Liver (tissue), 9 donors: ENCODE data around the gene UBALD1. TPM values are rescaled to one million over a fixed set of nuclear protein-coding genes. Genes with fewer than 3 reads are reported as not detected.

Experiments used
- DNase-seq: peaks from one replicate; pipeline ENCODE4 v3.0.0-alpha.2; 2017; ENCODE audit warnings: low spot score
- H3K27ac ChIP-seq, 2 donors: one replicate each; pipeline ENCODE4 v1.7.0; 2013; ENCODE audit warnings: inconsistent platforms in 2 of 2, low read length in 2 of 2, control low read depth in 1 of 2, low read depth in 1 of 2, mild to moderate bottlenecking in 1 of 2
- H3K27me3 ChIP-seq, 4 donors: one replicate each; pipeline versions ENCODE4 v1.6.1 to v1.7.0; 2013; ENCODE audit warnings: low read length in 3 of 4, inconsistent platforms in 1 of 4, mild to moderate bottlenecking in 1 of 4, moderate library complexity in 1 of 4; ENCODE audit not compliant: control insufficient read depth in 4 of 4, insufficient read depth in 4 of 4
- H3K36me3 ChIP-seq, 4 donors: one replicate each; pipeline versions ENCODE4 v1.6.1 to v1.7.0; 2013; ENCODE audit warnings: low read length in 3 of 4, mild to moderate bottlenecking in 3 of 4, low read depth in 1 of 4, moderate library complexity in 1 of 4; ENCODE audit not compliant: control insufficient read depth in 4 of 4, insufficient read depth in 3 of 4
- H3K4me1 ChIP-seq, 4 donors: one replicate each; pipeline versions ENCODE4 v1.6.1 to v1.7.0; 2013; ENCODE audit warnings: low read length in 3 of 4, mild to moderate bottlenecking in 3 of 4, moderate library complexity in 1 of 4; ENCODE audit not compliant: control insufficient read depth in 4 of 4, insufficient read depth in 4 of 4
- H3K4me3 ChIP-seq, 3 donors: one replicate each; pipeline versions ENCODE4 v1.6.1 to v1.7.0; 2013; ENCODE audit warnings: low read length in 3 of 3, control low read depth in 1 of 3, low read depth in 1 of 3, mild to moderate bottlenecking in 1 of 3
- H3K9ac ChIP-seq, 2 donors: one replicate each; pipeline ENCODE4 v1.7.0; 2013; ENCODE audit warnings: low read length in 2 of 2, mild to moderate bottlenecking in 2 of 2, moderate library complexity in 2 of 2, control low read depth in 1 of 2, low read depth in 1 of 2
- H3K9me3 ChIP-seq, 4 donors: one replicate each; pipeline versions ENCODE4 v1.6.1 to v1.7.0; 2013; ENCODE audit warnings: low read length in 3 of 4; ENCODE audit not compliant: control insufficient read depth in 4 of 4
- EGR1 ChIP-seq, 2 donors: IDR thresholded peaks; 2 replicates each; pipeline ENCODE4 v1.6.1; 2016 to 2018; ENCODE audit warnings: antibody characterized with exemption in 2 of 2, low read depth in 2 of 2
- FOXA1 ChIP-seq: IDR thresholded peaks from 2 replicates; pipeline ENCODE4 v1.6.1; 2016; ENCODE audit warnings: antibody characterized with exemption
- FOXA2 ChIP-seq: IDR thresholded peaks from 2 replicates; pipeline ENCODE4 v1.6.1; 2016; ENCODE audit warnings: antibody characterized with exemption
- GABPA ChIP-seq, 2 donors: IDR thresholded peaks in 1 of 2; conservative IDR thresholded peaks in 1 of 2; 2 replicates each; pipeline ENCODE4 v1.6.1; 2016; ENCODE audit warnings: antibody characterized with exemption in 2 of 2, mild to moderate bottlenecking in 1 of 2, moderate library complexity in 1 of 2
- HNF4A ChIP-seq, 2 donors: conservative IDR thresholded peaks; 2 replicates each; pipeline ENCODE4 v1.6.1; 2016; ENCODE audit warnings: antibody characterized with exemption in 2 of 2, mild to moderate bottlenecking in 2 of 2
- HNF4G ChIP-seq: IDR thresholded peaks from 2 replicates; pipeline ENCODE4 v1.6.1; 2016; ENCODE audit warnings: antibody characterized with exemption
- JUND ChIP-seq, 2 donors: IDR thresholded peaks; 2 replicates each; pipeline ENCODE4 v1.6.1; 2016; ENCODE audit warnings: antibody characterized with exemption in 2 of 2
- NR2F2 ChIP-seq: IDR thresholded peaks from 2 replicates; pipeline ENCODE4 v1.6.1; 2016; ENCODE audit warnings: antibody characterized with exemption
- RAD21 ChIP-seq, 2 donors: IDR thresholded peaks; 2 replicates each; pipeline ENCODE4 v1.6.1; 2016; ENCODE audit warnings: antibody characterized with exemption in 2 of 2, mild to moderate bottlenecking in 2 of 2
- REST ChIP-seq: IDR thresholded peaks from 2 replicates; pipeline ENCODE4 v1.6.1; 2016; ENCODE audit warnings: antibody characterized with exemption, mild to moderate bottlenecking
- RXRA ChIP-seq, 2 donors: IDR thresholded peaks; 2 replicates each; pipeline ENCODE4 v1.6.1; 2017 to 2018; ENCODE audit warnings: antibody characterized with exemption in 2 of 2, mild to moderate bottlenecking in 1 of 2
- SP1 ChIP-seq: IDR thresholded peaks from 2 replicates; pipeline ENCODE4 v1.6.1; 2018; ENCODE audit warnings: antibody characterized with exemption, mild to moderate bottlenecking
- TAF1 ChIP-seq: conservative IDR thresholded peaks from 2 replicates; pipeline ENCODE4 v1.6.1; 2016; ENCODE audit warnings: antibody characterized with exemption, mild to moderate bottlenecking
- YY1 ChIP-seq: IDR thresholded peaks from 2 replicates; pipeline ENCODE4 v1.6.1; 2016; ENCODE audit warnings: antibody characterized with exemption, mild to moderate bottlenecking
- ZBTB33 ChIP-seq: IDR thresholded peaks from 2 replicates; pipeline ENCODE4 v1.6.1; 2016; ENCODE audit warnings: antibody characterized with exemption
- WGBS: extraction: QIAGEN DNeasy Blood & Tissue Kit; methylation state at CpG from one replicate; pipeline ENCODE4 v1.1.7; 2013; 5-methylcytosine and 5-hydroxymethylcytosine counted together
- polyA plus RNA-seq, 2 donors: library from polyadenylated mRNA; stranded (reverse) in 1 of 2; unstranded in 1 of 2; fragments of 200-250 nt in 1 of 2; fragments of >200 nt in 1 of 2; fragmentation: Nextera tagmentation in 1 of 2; extraction: Ambion mirVana in 1 of 2; gene quantifications; one replicate each; pipeline versions ENCODE4 v1.2.1 to v1.2.3, GENCODE V29; 2013 to 2015
- total RNA-seq, 2 donors: library from RNA; depleted of rRNA; stranded (reverse); fragments of >200 nt; gene quantifications; one replicate each; pipeline ENCODE4 v1.2.3, GENCODE V29; 2014
- donor health status: healthy.
- donor health status: healthy.
- donor health status: healthy.
- donor health status: healthy.
- donor health status: healthy.

UBALD1 gene
- total and polyA plus RNA-seq, 4 donors: 4.5 to 22.4 (median 7.5) TPM

GRCh38 chr16:4593086-4593485, 21.6 kb downstream of the UBALD1 start (continued):
- TF ChIP-seq REST: no peak
- no peak for TF ChIP-seq YY1

GRCh38 chr16:4591706-4592470, 22.8 kb downstream of the UBALD1 start:
- WGBS: 93% methylated on average over 17 of the region's 17 CpGs
- no peaks in the 10 kb centered on the region for H3K36me3 ChIP-seq
- H3K27ac ChIP-seq: no peak overlapping the region
- H3K9me3 ChIP-seq: peaks cover 0 to 3% (median 0%) of the 10 kb centered on the region in 4 donors
- no peak for DNase-seq
- TF ChIP-seq EGR1 (IDR thresholded peaks at IDR 0.05; ENCODE audit: low read depth in 2 of 2) (no peak), NR2F2 (no peak), RAD21 (IDR thresholded peaks at IDR 0.05) (no peak), FOXA1 (no peak), JUND (IDR thresholded peaks at IDR 0.05) (no peak), RXRA (IDR thresholded peaks at IDR 0.05) (no peak)
- H3K27me3 ChIP-seq: no peaks in the 10 kb centered on the region
- H3K9ac ChIP-seq: no peak overlapping the region
- H3K4me3 ChIP-seq: no peak overlapping the region
- H3K4me1 ChIP-seq: no peaks in the 10 kb centered on the region

- H3K4me1 ChIP-seq: no peaks in the 10 kb centered on the region
These were observed 23.5 kb downstream of the UBALD1 start for GRCh38 chr16:4591191-4591590.

More at GRCh38 chr16:4591191-4591590, 23.5 kb downstream of the UBALD1 start:
- no peaks in the 10 kb centered on the region for H3K27me3 ChIP-seq
- no peak overlapping the region for H3K4me3 ChIP-seq
- no peak for DNase-seq
- H3K9me3 ChIP-seq: peaks cover 0 to 3% (median 0%) of the 10 kb centered on the region in 4 donors
- H3K9ac ChIP-seq: no peak overlapping the region
- TF ChIP-seq ZBTB33 (no peak), GABPA (IDR thresholded peaks at IDR 0.05 in 1 of 2, conservative IDR thresholded peaks at IDR 0.05 in 1 of 2) (no peak), YY1 (no peak), RXRA (IDR thresholded peaks at IDR 0.05) (no peak), JUND (IDR thresholded peaks at IDR 0.05) (no peak), RAD21 (IDR thresholded peaks at IDR 0.05) (no peak), HNF4A (conservative IDR thresholded peaks at IDR 0.05) (no peak), FOXA2 (no peak), HNF4G (no peak), EGR1 (IDR thresholded peaks at IDR 0.05; ENCODE audit: low read depth in 2 of 2) (no peak), TAF1 (no peak), SP1 (no peak)
- no peaks in the 10 kb centered on the region for H3K36me3 ChIP-seq
- no peak overlapping the region for H3K27ac ChIP-seq
- WGBS: 79% methylated on average over 6 of the region's 6 CpGs
